HCT116 (cell line): ENCODE measurements around the gene UCKL1. TPM values are rescaled to one million over a fixed set of nuclear protein-coding genes. Genes with fewer than 3 reads are reported as not detected.
A peak's percentile ranks its signal among the peaks of the same experiment; 100 is the strongest.

Experiments
- ATAC-seq: fragments of 200-7000 bp; cut with Tn5 transposase; 2 replicates; pipeline ENCODE4 v1.9.1; 2020; ENCODE audit warnings: mild to moderate bottlenecking, moderate library complexity
- BruUV-seq: library from RNA; stranded (reverse); fragments of 400-500 nt; replicated peaks from 2 replicates; lab custom pipeline; 2021; lab: Mats Ljungman, UMichigan
- CTCF ChIA-PET: fragments of 300-600 bp; sonication (Branson Sonifier 250); formaldehyde crosslinking; loops from one replicate; lab custom pipeline; 2021; ENCODE audit warnings: antibody characterized with exemption; lab: Charles Lee
- POLR2A ChIA-PET: fragments of 300-600, 350-600 bp; sonication (Branson Sonifier 250); formaldehyde crosslinking; loops from one replicate; lab custom pipeline; 2021; ENCODE audit warnings: antibody characterized with exemption; lab: Charles Lee
- RAD21 ChIA-PET, 2 experiments: fragments of 300-600 bp; sonication (Branson Sonifier 250); formaldehyde crosslinking; loops; one replicate each; lab custom pipeline; 2023; ENCODE audit warnings: low total read pairs in 2 of 2; ENCODE audit not compliant: uncharacterized antibody in 2 of 2, unreplicated experiment in 2 of 2, low non-redundant PET in 1 of 2; lab: Charles Lee
- DNase-seq: peaks from one replicate; pipeline ENCODE4 v3.0.0-alpha.2; 2010; ENCODE audit warnings: low read depth, low spot score
- H2AFZ ChIP-seq: fragments of 200-600 bp; shearing (Covaris generic), sonication (generic); 2 replicates; pipeline ENCODE4 v1.6.1; 2017; ENCODE audit warnings: low read depth, mixed run types, mixed read lengths, antibody characterized with exemption, low read length; ENCODE audit not compliant: poor library complexity, severe bottlenecking
- H3K27ac ChIP-seq: 2 replicates; pipeline ENCODE4 v1.5.1; 2012; ENCODE audit warnings: low read depth, low read length
- H3K27me3 ChIP-seq: fragments of 200-600 bp; sonication (generic); 2 replicates; pipeline ENCODE4 v1.6.1; 2016; ENCODE audit warnings: mixed run types, low read length, mixed read lengths; ENCODE audit not compliant: insufficient read depth
- H3K36me3 ChIP-seq, 2 experiments: fragments of 200-500 bp in 1 of 2; fragments of 200-600 bp in 1 of 2; sonication (Bioruptor generic) in 1 of 2; sonication (generic) in 1 of 2; 2 replicates each; pipeline versions ENCODE4 v1.5.1 to v1.6.1; 2014 to 2016; ENCODE audit warnings: low read length in 2 of 2, inconsistent platforms in 1 of 2, mixed read lengths in 1 of 2, mixed run types in 1 of 2; ENCODE audit not compliant: insufficient read depth in 2 of 2, control insufficient read depth in 1 of 2
- H3K4me1 ChIP-seq, 2 experiments: fragments of 200-600 bp in 1 of 2; sonication (generic) in 1 of 2; 2 replicates each; pipeline versions ENCODE4 v1.5.1 to v1.6.1; 2012 to 2017; ENCODE audit warnings: low read length in 2 of 2, inconsistent platforms in 1 of 2, mild to moderate bottlenecking in 1 of 2, mixed read lengths in 1 of 2, mixed run types in 1 of 2, moderate library complexity in 1 of 2; ENCODE audit not compliant: insufficient read depth in 2 of 2, control insufficient read depth in 1 of 2
- H3K4me2 ChIP-seq: fragments of 200-600 bp; sonication (generic); 2 replicates; pipeline ENCODE4 v1.6.1; 2017; ENCODE audit warnings: mixed run types, low read length, mixed read lengths
- H3K4me3 ChIP-seq, 2 experiments: fragments of 200-600 bp in 1 of 2; sonication (generic) in 1 of 2; replicated peaks in 1 of 2; 2 replicates each; pipeline ENCODE4 v1.5.1; 2011 to 2016; ENCODE audit warnings: low read length in 2 of 2, control low read depth in 1 of 2, low read depth in 1 of 2, mild to moderate bottlenecking in 1 of 2, mixed read lengths in 1 of 2, mixed run types in 1 of 2
- H3K79me2 ChIP-seq: fragments of 200-600 bp; sonication (generic); 2 replicates; pipeline ENCODE4 v1.6.1; 2017; ENCODE audit warnings: mild to moderate bottlenecking, mixed run types, low read length, moderate library complexity, mixed read lengths; ENCODE audit not compliant: insufficient read depth
- H3K9ac ChIP-seq: fragments of 200-600 bp; sonication (generic); 2 replicates; pipeline ENCODE4 v1.6.1; 2016; ENCODE audit warnings: low read length, mixed read lengths
- H3K9me2 ChIP-seq: fragments of 200-600 bp; sonication (generic), shearing (Covaris generic); 2 replicates; pipeline ENCODE4 v1.6.1; 2017; ENCODE audit warnings: mixed run types, mild to moderate bottlenecking, moderate library complexity; ENCODE audit not compliant: insufficient read depth
- H3K9me3 ChIP-seq, 2 experiments: fragments of 200-500 bp in 1 of 2; fragments of 200-600 bp in 1 of 2; sonication (Bioruptor generic) in 1 of 2; sonication (generic) in 1 of 2; 2 replicates each; pipeline ENCODE4 v1.6.1; 2014 to 2017; ENCODE audit warnings: low read length in 2 of 2, mixed read lengths in 2 of 2, inconsistent platforms in 1 of 2, low read depth in 1 of 2, mild to moderate bottlenecking in 1 of 2, mixed run types in 1 of 2, moderate library complexity in 1 of 2; ENCODE audit not compliant: control insufficient read depth in 1 of 2, insufficient read depth in 1 of 2
- H4K20me1 ChIP-seq: fragments of 200-600 bp; sonication (generic), shearing (Covaris generic); 2 replicates; pipeline ENCODE4 v1.6.1; 2017; ENCODE audit warnings: mixed run types, mild to moderate bottlenecking, moderate library complexity; ENCODE audit not compliant: insufficient read depth
- CBX3 ChIP-seq: IDR thresholded peaks from 2 replicates; pipeline ENCODE4 v1.6.1; 2012; ENCODE audit warnings: low read depth
- EZH2phosphoT487 ChIP-seq: fragments of 200-600 bp; IDR thresholded peaks from 2 replicates; pipeline ENCODE4 v1.6.1; 2018; ENCODE audit warnings: antibody characterized with exemption, borderline replicate concordance
- ZNF274 ChIP-seq: fragments of 200-500 bp; sonication (Bioruptor generic); IDR thresholded peaks from 2 replicates; pipeline ENCODE4 v1.6.1; 2014; ENCODE audit warnings: mild to moderate bottlenecking, low read depth, low read length, inconsistent platforms
- intact Hi-C: fragments of 100-400 bp; cut with micrococcal nuclease; formaldehyde crosslinking; loops from 2 replicates; pipeline ENCODE4 v1.10.0; 2022
- total RNA-seq: library from RNA; stranded (reverse); gene quantifications from one replicate; pipeline ENCODE4 v1.2.1, GENCODE V29; 2021; ENCODE audit not compliant: unreplicated experiment
- TF ChIP-seq, protein P1 (sequence below), 3 experiments: fragments of 200-600 bp in 1 of 3; sonication (generic) in 1 of 3; IDR thresholded peaks in 2 of 3; conservative IDR thresholded peaks in 1 of 3; 2 replicates each; pipeline ENCODE4 v1.5.1; 2012 to 2017; ENCODE audit warnings: low read depth in 2 of 3, low read length in 2 of 3, antibody characterized with exemption in 1 of 3, borderline replicate concordance in 1 of 3, control low read depth in 1 of 3, mild to moderate bottlenecking in 1 of 3, mixed read lengths in 1 of 3, mixed run types in 1 of 3, moderate library complexity in 1 of 3; ENCODE audit not compliant: insufficient read depth in 1 of 3

Gene UCKL1
- total RNA-seq, 1 experiment from 2014 or later: 54.2 TPM

DNA sequence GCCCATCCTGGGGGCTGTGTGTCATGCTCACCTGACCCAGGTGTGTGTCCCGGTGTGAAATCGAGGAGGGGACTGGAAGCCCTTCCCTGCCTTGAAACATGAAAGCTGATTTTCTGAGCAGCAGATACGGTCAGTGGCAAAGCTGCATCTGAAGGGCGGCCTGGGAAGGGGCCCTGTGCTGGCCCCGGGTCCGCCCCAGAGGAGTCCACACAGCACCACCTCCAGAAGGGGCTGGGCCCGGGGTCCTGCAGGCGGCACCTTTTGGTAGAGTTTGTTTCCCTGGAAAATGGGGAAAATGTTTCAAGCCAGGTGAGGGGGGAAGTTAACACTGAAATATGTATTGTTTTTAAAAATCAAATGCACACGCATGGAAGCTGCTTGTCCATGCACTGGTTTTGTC lies 20.8 kb downstream of the UCKL1 start:
- DNase-seq (no peak), ATAC-seq (no peak)
- H3K9ac ChIP-seq: no peak overlapping the region
- no peaks in the 10 kb centered on the region for H3K4me1 ChIP-seq
- no peak overlapping the region for H2AFZ ChIP-seq
- H4K20me1 ChIP-seq: no peaks in the 10 kb centered on the region
- H3K9me2 ChIP-seq: no peaks in the 10 kb centered on the region
- H3K27ac ChIP-seq: no peak overlapping the region
- no peaks in the 10 kb centered on the region for H3K9me3 ChIP-seq
- H3K27me3 ChIP-seq: no peaks in the 10 kb centered on the region
- peaks cover 12 to 20% of the 10 kb centered on the region in 2 experiments for H3K36me3 ChIP-seq
- CTCF ChIA-PET: no interaction called here
- RAD21 ChIA-PET: no interaction called here
- peaks cover 15% of the 10 kb centered on the region; the same call in 1 of the 2 replicates for H3K79me2 ChIP-seq
- POLR2A ChIA-PET: no interaction called here
- BruUV-seq: no TSS peak
- TF ChIP-seq CBX3: no peak
- intact Hi-C loops: no loop called here
- no peak overlapping the region for H3K4me2 ChIP-seq
- no peak overlapping the region for H3K4me3 ChIP-seq

DNA sequence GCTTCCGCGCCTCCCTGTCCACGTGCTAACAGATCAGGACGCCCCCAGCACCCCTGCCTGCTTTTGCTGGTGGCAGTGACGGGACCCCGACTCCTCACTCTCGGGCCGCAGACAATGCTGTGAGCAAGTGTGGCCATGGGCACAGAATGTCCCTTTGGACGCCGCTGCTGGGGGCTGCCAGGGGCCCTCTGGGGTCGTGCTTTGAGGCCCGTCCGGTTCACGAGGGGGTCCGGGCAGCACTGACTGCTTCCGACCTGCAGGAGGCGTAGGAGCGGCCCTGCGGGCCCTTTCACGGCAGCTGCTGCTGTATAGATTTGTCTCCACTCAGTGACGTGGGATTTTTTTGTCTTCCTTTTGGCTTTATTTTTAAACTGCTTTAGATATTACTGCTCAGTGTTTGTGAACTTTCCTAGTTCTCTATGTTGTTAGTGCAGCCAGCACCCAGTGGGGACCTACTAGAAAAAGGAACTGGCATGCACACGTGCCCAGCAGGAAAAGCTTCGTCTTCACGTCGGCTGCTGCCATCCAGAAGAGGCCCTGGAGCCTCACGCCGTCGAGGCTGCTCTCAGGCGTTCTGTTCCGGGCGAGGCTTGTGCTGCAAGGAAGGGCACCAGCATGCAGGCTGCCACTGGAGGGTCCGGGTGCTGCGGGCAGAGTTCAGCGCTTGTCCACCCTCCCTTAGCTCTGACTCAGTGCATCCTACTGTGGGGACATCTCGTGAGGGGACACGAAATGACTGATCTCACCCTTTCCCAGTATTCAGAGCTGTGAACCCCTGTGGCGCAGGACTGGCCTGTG lies 21.7 kb downstream of the UCKL1 start:
- Histone ChIP-seq H3K4me3 (no peak overlapping the region), H3K4me2 (no peak overlapping the region), H2AFZ (no peak overlapping the region), H3K4me1 (no peaks in the 10 kb centered on the region), H3K9me2 (no peaks in the 10 kb centered on the region)
- DNase-seq (no peak), ATAC-seq (peak; percentile 51; the same call in 1 of the 2 replicates)
- ChIA-PET POLR2A (no interaction called here), RAD21 (no interaction called here)
- intact Hi-C loops: no loop called here
- no TSS peak for BruUV-seq
- TF ChIP-seq, protein P1, sequence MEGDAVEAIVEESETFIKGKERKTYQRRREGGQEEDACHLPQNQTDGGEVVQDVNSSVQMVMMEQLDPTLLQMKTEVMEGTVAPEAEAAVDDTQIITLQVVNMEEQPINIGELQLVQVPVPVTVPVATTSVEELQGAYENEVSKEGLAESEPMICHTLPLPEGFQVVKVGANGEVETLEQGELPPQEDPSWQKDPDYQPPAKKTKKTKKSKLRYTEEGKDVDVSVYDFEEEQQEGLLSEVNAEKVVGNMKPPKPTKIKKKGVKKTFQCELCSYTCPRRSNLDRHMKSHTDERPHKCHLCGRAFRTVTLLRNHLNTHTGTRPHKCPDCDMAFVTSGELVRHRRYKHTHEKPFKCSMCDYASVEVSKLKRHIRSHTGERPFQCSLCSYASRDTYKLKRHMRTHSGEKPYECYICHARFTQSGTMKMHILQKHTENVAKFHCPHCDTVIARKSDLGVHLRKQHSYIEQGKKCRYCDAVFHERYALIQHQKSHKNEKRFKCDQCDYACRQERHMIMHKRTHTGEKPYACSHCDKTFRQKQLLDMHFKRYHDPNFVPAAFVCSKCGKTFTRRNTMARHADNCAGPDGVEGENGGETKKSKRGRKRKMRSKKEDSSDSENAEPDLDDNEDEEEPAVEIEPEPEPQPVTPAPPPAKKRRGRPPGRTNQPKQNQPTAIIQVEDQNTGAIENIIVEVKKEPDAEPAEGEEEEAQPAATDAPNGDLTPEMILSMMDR (IDR thresholded peaks at IDR 0.05 in 2 of 3, conservative IDR thresholded peaks at IDR 0.05 in 1 of 3; ENCODE audit: borderline replicate concordance in 1 of 3, insufficient read depth in 1 of 3, low read depth in 2 of 3, low read length in 2 of 3): peak in 2 of 3 experiments; percentile 43 to 56; a peak in 4 of 6 replicates
- TF ChIP-seq EZH2phosphoT487 (no peak), ZNF274 (no peak)
- TF ChIP-seq, all 23 proteins: peak for 1
- Histone ChIP-seq H3K36me3 (peaks cover 18 to 21% of the 10 kb centered on the region in 2 experiments), H4K20me1 (no peaks in the 10 kb centered on the region), H3K9ac (no peak overlapping the region), H3K79me2 (peaks cover 15% of the 10 kb centered on the region; the same call in 1 of the 2 replicates), H3K27me3 (no peaks in the 10 kb centered on the region), H3K9me3 (no peaks in the 10 kb centered on the region), H3K27ac (no peak overlapping the region)
- CTCF ChIA-PET: no interaction called here
